Metanephros (tissue), 2 donors: Measurements from ENCODE around the gene BBOF1. TPM values are rescaled to one million over a fixed set of nuclear protein-coding genes. Genes with fewer than 3 reads are reported as not detected.

Experiments
- small RNA-seq: library from RNA; depleted of rRNA; stranded (forward); fragments of <200 nt; gene quantifications from one replicate; pipeline ENCODE3, GENCODE V24; 2014; ENCODE audit warnings: low replicate concordance
- total RNA-seq: library from RNA; depleted of rRNA; stranded (reverse); fragments of >200 nt; gene quantifications from one replicate; pipeline ENCODE4 v1.2.3, GENCODE V29; 2014

Gene BBOF1, protein sequence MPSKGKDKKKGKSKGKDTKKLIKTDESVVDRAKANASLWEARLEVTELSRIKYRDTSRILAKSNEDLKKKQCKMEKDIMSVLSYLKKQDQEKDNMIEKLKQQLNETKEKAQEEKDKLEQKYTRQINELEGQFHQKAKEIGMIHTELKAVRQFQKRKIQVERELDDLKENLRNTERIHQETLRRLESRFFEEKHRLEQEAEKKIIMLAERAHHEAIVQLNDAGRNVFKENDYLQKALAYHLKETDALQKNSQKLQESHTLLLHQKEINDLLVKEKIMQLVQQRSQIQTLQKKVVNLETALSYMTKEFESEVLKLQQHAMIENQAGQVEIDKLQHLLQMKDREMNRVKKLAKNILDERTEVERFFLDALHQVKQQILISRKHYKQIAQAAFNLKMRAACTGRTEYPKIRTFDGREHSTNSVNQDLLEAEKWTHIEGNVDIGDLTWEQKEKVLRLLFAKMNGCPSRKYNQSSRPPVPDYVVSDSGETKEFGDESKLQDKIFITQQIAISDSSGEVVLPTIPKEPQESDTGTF
- 5.8 TPM for total RNA-seq

DNA sequence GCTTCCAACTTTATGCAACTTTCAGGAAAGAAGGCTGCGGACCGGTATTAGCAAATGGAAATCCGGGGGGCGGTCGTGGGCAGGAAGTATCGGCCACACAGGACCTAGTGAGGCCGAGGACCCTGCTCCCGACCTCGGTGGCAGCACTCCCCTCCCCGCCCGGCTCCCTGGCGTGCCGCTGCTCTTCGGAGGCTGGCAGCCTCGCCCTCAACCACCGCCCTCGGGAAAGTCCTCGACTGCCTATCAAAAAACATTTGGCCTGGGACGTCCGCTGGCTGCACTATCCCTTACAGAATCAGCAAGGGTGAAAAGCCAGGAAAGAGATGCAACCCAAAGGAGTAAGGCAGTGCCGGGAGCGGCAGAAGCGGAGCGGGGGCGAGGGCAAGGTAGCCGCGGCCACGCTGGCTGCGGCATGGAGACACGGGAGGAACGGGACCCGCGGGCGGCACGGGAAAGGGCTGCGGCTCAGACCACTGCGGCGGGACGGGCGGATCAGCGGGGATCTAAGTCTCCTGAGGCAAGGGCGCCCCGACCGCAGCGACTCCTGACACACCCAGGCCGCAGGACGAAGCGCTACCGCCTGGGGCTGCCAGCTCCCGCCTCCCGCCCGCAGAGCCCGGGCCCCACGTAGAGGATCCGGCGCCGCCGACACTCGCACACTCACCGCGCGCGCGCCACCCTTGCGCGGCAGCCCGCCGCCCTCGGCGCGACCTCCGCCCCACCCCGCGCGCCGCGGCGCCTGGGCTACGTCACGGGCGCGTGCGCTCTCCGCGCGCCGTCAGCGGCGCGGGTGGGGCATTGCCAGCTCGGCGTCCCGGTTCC lies at the start of gene BBOF1, which contains the start of gene ENTPD5:
BBOF1 (plus strand) TSS at position 764 of the 822 bp plus-strand sequence. CDS start 130 bp downstream, outside the sequence.
ENTPD5 (minus strand) TSS at position 703 of the 822 bp plus-strand sequence. CDS start 31,186 bp downstream, outside the sequence.

GRCh38 chr14:74084277-74085046 lies 65.3 kb downstream of the BBOF1 start, which contains the start of the genes ALDH6A1 and LIN52:
Gene ALDH6A1 (minus strand): TSS chr14:74084453. CDS start chr14:74084394, 59 bp downstream.
Gene LIN52 (plus strand): TSS chr14:74084956. CDS start chr14:74084975, 19 bp downstream.

Small RNAs within 50 kb of the gene (small RNA-seq; reads per million reads assigned to genes)
- gene AC005480.2 = not detected

Other genes with a start within 250 kb of the BBOF1 start
- 14.8 TPM for gene PTGR2, start 167.5 kb upstream of the BBOF1 start, total RNA-seq
- 71.8 TPM for gene ZNF410, start 132.5 kb upstream of the BBOF1 start, total RNA-seq
- gene FAM161B, start 69.3 kb upstream of the BBOF1 start, total RNA-seq = 8.5 TPM
- gene COQ6, start 69.0 kb upstream of the BBOF1 start, total RNA-seq = 32.0 TPM
- 41.0 TPM for gene ENTPD5, start 61 bp upstream of the BBOF1 start, total RNA-seq
- 82.3 TPM for gene ALDH6A1, start 65.1 kb downstream of the BBOF1 start, total RNA-seq
- gene LIN52, start 65.6 kb downstream of the BBOF1 start, total RNA-seq = 13.8 TPM
- gene VSX2, start 220.1 kb downstream of the BBOF1 start, total RNA-seq = not detected